Activated CD4-positive, alpha-beta T cell treated with anti-CD3 and anti-CD28 coated beads, Interleukin-2, amount 50 U/mL, for 16 hours (primary cell): ENCODE data around the gene ARGFX.
"Not testable (repeated sequence)": the region's sequence is repeated elsewhere in the genome, so short reads cannot be mapped to it uniquely, and the experiment has no call there.

Experiments
- DNase-seq: peaks from one replicate; pipeline ENCODE4 v3.0.0-alpha.2; 2020

ARGFX gene

GRCh38 chr3:121567649-121568048, at the start of gene ARGFX:
TSS of gene ARGFX (plus strand) at chr3:121567949. CDS start at chr3:121570714, 2,765 bp downstream.
- DNase-seq = no peak

- DNase-seq = no peak
Observed at GRCh38 chr3:121517953-121518655, 49.6 kb upstream of the ARGFX start.

GRCh38 chr3:121520510-121520909, 47.2 kb upstream of the ARGFX start:
- DNase-seq = no peak

GRCh38 chr3:121529308-121529707, 38.4 kb upstream of the ARGFX start:
- DNase-seq = no peak

GRCh38 chr3:121531269-121531668, 36.5 kb upstream of the ARGFX start:
- DNase-seq = no peak

- no peak for DNase-seq
Observed at GRCh38 chr3:121542924-121543323, 24.8 kb upstream of the ARGFX start.

GRCh38 chr3:121545049-121545573, 22.6 kb upstream of the ARGFX start:
- DNase-seq = no peak

- peak; percentile 93 for DNase-seq
Observed at GRCh38 chr3:121545574-121546455, 21.9 kb upstream of the ARGFX start, which contains the start of gene POLQ. TSS of gene POLQ (minus strand) at chr3:121545988. CDS start at chr3:121545877, 111 bp downstream.

- DNase-seq = no peak
Observed at GRCh38 chr3:121552379-121552778, 15.4 kb upstream of the ARGFX start.

- no peak for DNase-seq
Observed at GRCh38 chr3:121552797-121553196, 15.0 kb upstream of the ARGFX start.

- no peak for DNase-seq
Observed at GRCh38 chr3:121557426-121557934, 10.3 kb upstream of the ARGFX start.

GRCh38 chr3:121562148-121562547, 5.6 kb upstream of the ARGFX start:
- DNase-seq = no peak

- no peak for DNase-seq
Observed at GRCh38 chr3:121566773-121567172, 976 bp upstream of the ARGFX start.

GRCh38 chr3:121574449-121574848, 6.7 kb downstream of the ARGFX start:
- no peak for DNase-seq

- no peak for DNase-seq
Observed at GRCh38 chr3:121581691-121582090, 13.9 kb downstream of the ARGFX start.

- no peak for DNase-seq
Observed at GRCh38 chr3:121584418-121584817, 16.7 kb downstream of the ARGFX start.

- DNase-seq = no peak
Observed at GRCh38 chr3:121592856-121593702, 25.3 kb downstream of the ARGFX start, which contains the start of gene FBXO40. TSS of gene FBXO40 (plus strand) at chr3:121593379. CDS start at chr3:121620576, 27,197 bp downstream.

GRCh38 chr3:121593806-121594205, 26.1 kb downstream of the ARGFX start:
- DNase-seq = not testable (repeated sequence)

- DNase-seq = no peak
Observed at GRCh38 chr3:121594850-121595249, 27.1 kb downstream of the ARGFX start.

- no peak for DNase-seq
Observed at GRCh38 chr3:121595765-121596406, 28.1 kb downstream of the ARGFX start.

GRCh38 chr3:121598564-121598963, 30.8 kb downstream of the ARGFX start:
- no peak for DNase-seq

- not testable (repeated sequence) for DNase-seq
Observed at GRCh38 chr3:121599900-121600299, 32.2 kb downstream of the ARGFX start.
